Measurements from ENCODE around the gene TRIM29. TPM values are rescaled to one million over a fixed set of nuclear protein-coding genes. Genes with fewer than 3 reads are reported as not detected.

Gene TRIM29
- total RNA-seq, 1 donor from 2014 or later: 729 TPM

GRCh38 chr11:120122924-120123683 is 14.8 kb downstream of the TRIM29 start:
- intact Hi-C loops (cut with DNase I): no loop called here
- Histone ChIP-seq H3K9me3 (no peaks in the 10 kb centered on the region), H3K4me1 (peaks cover 57% of the 10 kb centered on the region), H3K27me3 (no peaks in the 10 kb centered on the region), H3K27ac (peak overlapping the region; percentile 77), H3K36me3 (peaks cover 0 to 26% of the 10 kb centered on the region in 2 donors), H3K4me3 (no peak overlapping the region)
- no peak for TF ChIP-seq POLR2AphosphoS5 (IDR thresholded peaks at IDR 0.05; ENCODE audit: insufficient read depth in 1 of 2, low read depth in 1 of 2)
- TF ChIP-seq POLR2A (IDR thresholded peaks at IDR 0.05): no peak
- TF ChIP-seq CTCF (IDR thresholded peaks at IDR 0.05): no peak
- no peak for DNase-seq (ENCODE audit: extremely low spot score in 2 of 2)

GRCh38 chr11:120121914-120122473 is 15.9 kb downstream of the TRIM29 start:
- H3K9me3 ChIP-seq: no peaks in the 10 kb centered on the region
- peaks cover 0 to 20% of the 10 kb centered on the region in 2 donors for H3K36me3 ChIP-seq
- intact Hi-C loops (cut with DNase I): no loop called here
- peaks cover 46% of the 10 kb centered on the region for H3K4me1 ChIP-seq
- TF ChIP-seq POLR2AphosphoS5 (IDR thresholded peaks at IDR 0.05; ENCODE audit: insufficient read depth in 1 of 2, low read depth in 1 of 2): no peak
- no peak for TF ChIP-seq CTCF (IDR thresholded peaks at IDR 0.05)
- no peak for TF ChIP-seq POLR2A (IDR thresholded peaks at IDR 0.05)
- H3K27me3 ChIP-seq: no peaks in the 10 kb centered on the region
- peak overlapping the region in 1 of 2 donors; percentile 6 for H3K4me3 ChIP-seq
- H3K27ac ChIP-seq: peak overlapping the region; percentile 77
- no peak for DNase-seq (ENCODE audit: extremely low spot score in 2 of 2)

GRCh38 chr11:120121336-120121735 is 16.6 kb downstream of the TRIM29 start:
- peak overlapping the region; percentile 77 for H3K27ac ChIP-seq
- H3K36me3 ChIP-seq: peaks cover 0 to 13% of the 10 kb centered on the region in 2 donors
- intact Hi-C loops (cut with DNase I): no loop called here
- TF ChIP-seq POLR2A (IDR thresholded peaks at IDR 0.05) (no peak), POLR2AphosphoS5 (IDR thresholded peaks at IDR 0.05; ENCODE audit: insufficient read depth in 1 of 2, low read depth in 1 of 2) (no peak), CTCF (IDR thresholded peaks at IDR 0.05) (no peak)
- DNase-seq (ENCODE audit: extremely low spot score in 2 of 2): no peak
- H3K9me3 ChIP-seq: no peaks in the 10 kb centered on the region
- no peaks in the 10 kb centered on the region for H3K27me3 ChIP-seq
- H3K4me3 ChIP-seq: no peak overlapping the region
- H3K4me1 ChIP-seq: peaks cover 45% of the 10 kb centered on the region

GRCh38 chr11:120120805-120121335 is 17.0 kb downstream of the TRIM29 start:
- H3K27ac ChIP-seq: peak overlapping the region; percentile 77
- peaks cover 45% of the 10 kb centered on the region for H3K4me1 ChIP-seq
- no peak overlapping the region for H3K4me3 ChIP-seq
- no peaks in the 10 kb centered on the region for H3K9me3 ChIP-seq
- DNase-seq (ENCODE audit: extremely low spot score in 2 of 2): no peak
- peaks cover 0 to 13% of the 10 kb centered on the region in 2 donors for H3K36me3 ChIP-seq
- TF ChIP-seq POLR2A (IDR thresholded peaks at IDR 0.05) (no peak), POLR2AphosphoS5 (IDR thresholded peaks at IDR 0.05; ENCODE audit: insufficient read depth in 1 of 2, low read depth in 1 of 2) (no peak), CTCF (IDR thresholded peaks at IDR 0.05) (no peak)
- intact Hi-C loops (cut with DNase I): no loop called here
- no peaks in the 10 kb centered on the region for H3K27me3 ChIP-seq

GRCh38 chr11:120119121-120119520 is 18.8 kb downstream of the TRIM29 start:
- peaks cover 32% of the 10 kb centered on the region for H3K4me1 ChIP-seq
- peaks cover 0 to 13% of the 10 kb centered on the region in 2 donors for H3K36me3 ChIP-seq
- TF ChIP-seq POLR2A (IDR thresholded peaks at IDR 0.05) (no peak), CTCF (IDR thresholded peaks at IDR 0.05) (no peak), POLR2AphosphoS5 (IDR thresholded peaks at IDR 0.05; ENCODE audit: insufficient read depth in 1 of 2, low read depth in 1 of 2) (peak in 1 of 2 donors; percentile 22)
- no peaks in the 10 kb centered on the region for H3K9me3 ChIP-seq
- DNase-seq (ENCODE audit: extremely low spot score in 2 of 2): no peak
- H3K27me3 ChIP-seq: no peaks in the 10 kb centered on the region
- intact Hi-C loops (cut with DNase I): no loop called here
- no peak overlapping the region for H3K27ac ChIP-seq
- no peak overlapping the region for H3K4me3 ChIP-seq
